ENCODE measurements around the gene PRLR. TPM values are rescaled to one million over a fixed set of nuclear protein-coding genes. Genes with fewer than 3 reads are reported as not detected.
"Not testable (repeated sequence)": the region's sequence is repeated elsewhere in the genome, so short reads cannot be mapped to it uniquely, and the experiment has no call there.

The PRLR gene
- total RNA-seq, 1 donor from 2014 or later = 0.38 TPM

GRCh38 chr5:35202319-35203111, 27.8 kb downstream of the PRLR start:
- DNase-seq (ENCODE audit: missing footprints) (no peak), ATAC-seq (peak; percentile 39)
- intact Hi-C loops (cut with DNase I) = loop anchor here (5.0 kb wide), 1 partner anchor 245 kb away; no protein-coding TSS in a partner anchor

DNA sequence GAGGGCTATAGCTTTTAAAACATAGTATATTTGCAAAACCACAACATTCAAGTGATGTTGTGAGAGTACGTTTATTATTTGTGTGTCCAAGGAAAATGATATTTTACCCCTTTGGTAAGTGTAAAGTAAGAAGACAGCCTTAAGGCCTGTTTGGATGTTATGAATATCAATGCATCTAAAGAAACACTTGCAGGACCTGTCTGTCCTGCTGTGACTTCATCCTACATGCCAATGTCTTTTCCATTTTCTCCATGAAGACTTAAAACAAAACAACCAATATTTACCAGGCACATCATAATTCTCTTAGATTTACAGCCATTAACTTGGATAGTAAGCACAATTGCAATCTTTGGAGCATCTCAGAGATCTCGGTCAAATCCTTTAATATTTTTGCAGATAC, 29.0 kb downstream of the PRLR start:
- DNase-seq (ENCODE audit: missing footprints) (no peak), ATAC-seq (no peak)
- intact Hi-C loops (cut with DNase I) = loop anchor here (5.0 kb wide), 1 partner anchor 244 kb away; no protein-coding TSS in a partner anchor

DNA sequence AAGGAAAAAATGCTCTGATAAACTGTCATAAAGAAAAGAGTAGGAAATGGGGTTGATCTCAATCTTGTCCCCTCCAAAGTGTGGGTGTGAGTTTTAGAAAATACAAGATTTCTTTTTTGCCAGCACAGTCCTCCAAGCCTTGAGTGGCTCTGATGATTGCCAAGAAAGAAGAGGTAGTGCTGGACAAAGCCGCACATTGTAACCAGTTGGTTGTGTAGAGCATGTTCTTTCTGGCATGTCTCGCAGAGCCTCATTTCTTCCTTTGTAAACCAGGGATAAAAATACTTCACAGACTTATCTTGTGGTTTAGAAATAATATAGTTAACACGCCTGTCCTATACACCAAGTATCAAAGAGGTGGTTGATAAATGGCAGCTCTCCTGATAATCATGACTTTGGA, 30.4 kb downstream of the PRLR start:
- ATAC-seq = no peak
- no peak for DNase-seq (ENCODE audit: missing footprints)
- intact Hi-C loops (cut with DNase I) = loop anchor here (5.0 kb wide), 1 partner anchor 243 kb away; no protein-coding TSS in a partner anchor

DNA sequence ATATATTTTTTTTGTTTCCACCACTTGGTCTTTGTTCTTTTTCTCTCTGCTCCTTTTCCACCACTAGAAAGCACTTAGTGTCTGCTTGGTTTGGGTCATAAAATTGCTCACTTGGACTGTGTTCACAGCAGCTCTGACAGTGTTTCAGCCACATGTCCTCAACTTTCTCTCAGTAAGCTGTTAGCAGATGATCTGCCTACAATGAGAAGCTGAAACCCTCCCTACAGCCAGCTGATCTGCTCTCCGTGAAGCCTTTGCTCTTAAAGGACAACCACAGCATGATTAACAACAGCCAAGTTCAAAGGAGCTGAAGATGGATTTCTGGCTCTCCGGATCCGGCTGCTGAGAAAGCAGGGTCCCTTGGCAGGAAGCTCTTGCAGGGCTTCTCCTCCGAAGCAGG, 31.6 kb downstream of the PRLR start:
- ATAC-seq (no peak), DNase-seq (ENCODE audit: missing footprints) (no peak)
- intact Hi-C loops (cut with DNase I) = no loop called here

DNA sequence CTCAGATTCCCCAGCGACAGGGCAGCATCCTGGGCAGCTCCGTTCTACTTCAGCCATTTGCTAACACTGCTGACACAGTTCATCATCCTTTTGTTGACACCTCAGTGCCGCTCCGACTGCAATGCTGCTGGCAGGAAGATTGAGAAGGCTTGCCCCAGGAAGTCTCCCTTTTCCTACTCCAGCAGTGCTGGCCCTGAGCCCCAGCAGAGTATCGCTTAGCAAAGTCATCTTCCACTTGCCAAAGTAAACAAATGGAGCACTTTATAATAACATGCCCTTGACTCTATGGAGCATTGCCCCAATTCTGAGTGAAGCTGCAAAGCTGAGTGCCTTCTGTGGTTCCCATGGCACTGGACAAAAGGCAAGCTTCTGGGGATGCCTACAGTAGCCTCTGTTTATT, 32.2 kb downstream of the PRLR start:
- ATAC-seq = peak; percentile 65
- intact Hi-C loops (cut with DNase I) = no loop called here
- DNase-seq (ENCODE audit: missing footprints) = no peak

GRCh38 chr5:35197351-35197750, 32.9 kb downstream of the PRLR start:
- intact Hi-C loops (cut with DNase I) = no loop called here
- no peak for DNase-seq (ENCODE audit: missing footprints)
- no peak for ATAC-seq

DNA sequence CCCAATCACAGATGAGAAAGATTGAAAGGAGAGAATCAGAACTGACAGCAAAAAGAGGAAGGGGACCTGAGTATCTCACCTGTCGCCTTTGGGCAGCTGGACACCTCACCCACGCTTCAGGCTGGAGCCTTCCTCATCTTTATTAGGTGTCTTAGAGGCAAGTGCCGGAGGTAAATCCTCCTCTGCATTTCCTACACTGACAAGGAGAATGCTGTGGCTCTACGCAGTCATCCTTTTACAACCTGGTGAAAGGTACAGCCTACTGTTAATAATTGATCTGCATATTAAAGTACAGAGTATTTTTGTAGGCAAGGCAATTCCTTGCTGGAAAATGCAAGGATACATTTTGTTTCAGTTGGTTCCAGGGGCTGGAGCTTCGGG, 34.8 kb downstream of the PRLR start:
- intact Hi-C loops (cut with DNase I) = no loop called here
- no peak for ATAC-seq
- no peak for DNase-seq (ENCODE audit: missing footprints)

- no peak for DNase-seq (ENCODE audit: missing footprints)
- intact Hi-C loops (cut with DNase I) = no loop called here
- ATAC-seq = no peak
Measured at GRCh38 chr5:35194635-35195471, 35.4 kb downstream of the PRLR start.

DNA sequence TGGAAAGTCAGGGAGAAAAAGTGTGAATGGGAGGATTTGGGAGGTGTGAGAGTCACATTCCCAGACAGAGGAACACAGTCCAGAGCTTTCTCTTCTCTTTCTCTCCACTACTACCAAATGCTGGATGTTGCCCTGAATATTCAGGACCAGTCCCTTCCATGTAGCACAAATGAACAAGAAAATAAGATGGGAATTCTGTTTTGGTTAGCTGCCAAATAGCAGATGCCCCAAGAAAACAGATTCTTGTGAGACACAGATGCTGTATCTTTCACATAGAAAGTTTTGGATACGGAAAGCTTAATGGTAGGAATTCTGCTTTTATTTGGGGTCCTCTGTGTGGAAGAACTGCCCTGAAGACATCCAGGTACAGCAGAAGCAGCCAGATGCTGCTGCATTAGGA, 37.8 kb downstream of the PRLR start:
- intact Hi-C loops (cut with DNase I) = no loop called here

GRCh38 chr5:35189801-35190200, 40.5 kb downstream of the PRLR start:
- ATAC-seq; DNase-seq (ENCODE audit: missing footprints); intact Hi-C loops (cut with DNase I): not testable (repeated sequence)

More for the DNA sequence above, 37.8 kb downstream of the PRLR start:
- ATAC-seq (no peak), DNase-seq (ENCODE audit: missing footprints) (no peak)

DNA sequence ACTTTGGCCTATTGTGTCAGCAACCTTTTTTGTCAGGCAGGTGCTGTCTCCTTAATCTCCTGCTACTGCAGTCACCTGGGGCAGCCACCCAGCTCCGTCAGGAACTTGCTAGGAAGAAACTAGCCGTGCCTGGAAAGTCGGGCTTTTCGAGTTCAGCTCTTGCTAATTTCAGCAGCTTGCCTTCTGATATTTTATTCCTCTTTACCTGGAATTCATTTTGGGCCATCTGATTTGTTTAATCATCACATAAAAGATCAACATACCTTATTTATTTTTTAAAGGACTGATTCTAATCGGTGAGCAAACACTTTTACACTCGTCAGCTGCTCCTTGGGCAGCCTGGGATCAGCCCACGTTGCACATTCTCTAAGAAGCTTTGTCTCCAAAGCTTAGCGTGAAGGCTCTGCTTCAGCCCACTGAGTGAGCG, 42.2 kb downstream of the PRLR start:
- intact Hi-C loops (cut with DNase I) = no loop called here
- ATAC-seq (no peak), DNase-seq (ENCODE audit: missing footprints) (no peak)

DNA sequence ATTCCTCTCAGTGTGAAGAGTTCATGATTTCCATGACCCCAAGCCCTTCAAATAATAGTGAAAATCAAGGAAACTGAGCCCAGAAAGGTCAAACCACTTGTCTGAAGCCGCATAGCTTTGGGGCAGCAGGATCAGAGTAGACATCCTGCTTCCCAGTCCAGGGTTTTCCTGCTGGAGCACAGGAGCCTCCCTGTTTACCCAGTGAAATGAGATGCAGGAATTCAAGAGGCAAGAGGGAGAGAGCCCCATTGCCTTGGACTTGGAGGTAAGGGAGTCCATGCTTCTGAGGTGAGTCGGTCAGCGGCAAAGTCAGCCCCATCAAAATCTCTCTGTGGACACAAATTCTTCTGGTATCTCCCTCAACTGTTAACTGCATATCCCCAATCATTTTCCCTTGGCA, 42.7 kb downstream of the PRLR start:
- DNase-seq (ENCODE audit: missing footprints); ATAC-seq; intact Hi-C loops (cut with DNase I): not testable (repeated sequence)

DNA sequence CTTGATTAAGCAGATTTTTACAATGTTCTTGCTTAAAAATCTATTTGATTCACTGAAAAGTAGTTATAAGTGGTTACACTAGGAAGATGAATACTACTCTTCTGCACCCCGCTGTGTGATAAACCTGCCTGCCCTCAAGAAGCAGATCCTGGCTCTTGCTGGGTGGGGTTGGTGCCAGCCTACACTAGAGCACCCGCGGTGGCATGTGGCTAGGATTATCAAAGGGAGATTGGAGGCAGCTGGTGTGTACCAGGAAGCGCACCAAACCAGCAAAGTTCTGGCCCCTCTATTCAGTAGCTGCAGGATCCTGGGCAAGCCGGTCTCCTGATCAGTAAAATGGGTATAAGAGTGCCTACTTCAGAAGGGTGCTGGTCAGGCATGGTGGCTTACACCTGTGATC, 43.5 kb downstream of the PRLR start:
- no peak for ATAC-seq
- intact Hi-C loops (cut with DNase I) = no loop called here
- DNase-seq (ENCODE audit: missing footprints) = no peak

GRCh38 chr5:35185518-35185917, 44.8 kb downstream of the PRLR start:
- ATAC-seq (no peak), DNase-seq (ENCODE audit: missing footprints) (no peak)
- intact Hi-C loops (cut with DNase I) = no loop called here

GRCh38 chr5:35183556-35183955, 46.7 kb downstream of the PRLR start:
- intact Hi-C loops (cut with DNase I) = loop anchor here (5.0 kb wide), 3 partner anchors 91 to 701 kb away; no protein-coding TSS in a partner anchor
- ATAC-seq = no peak

GRCh38 chr5:35182910-35183535, 47.3 kb downstream of the PRLR start:
- intact Hi-C loops (cut with DNase I) = loop anchor here (5.0 kb wide), 3 partner anchors 91 to 701 kb away; no protein-coding TSS in a partner anchor
- peak; percentile 42 for ATAC-seq
- DNase-seq (ENCODE audit: missing footprints) = no peak

More at GRCh38 chr5:35183556-35183955, 46.7 kb downstream of the PRLR start:
- DNase-seq (ENCODE audit: missing footprints) = no peak

GRCh38 chr5:35182486-35182885, 47.8 kb downstream of the PRLR start:
- ATAC-seq = no peak
- intact Hi-C loops (cut with DNase I) = loop anchor here (5.0 kb wide), 3 partner anchors 90 to 700 kb away; no protein-coding TSS in a partner anchor
- no peak for DNase-seq (ENCODE audit: missing footprints)

DNA sequence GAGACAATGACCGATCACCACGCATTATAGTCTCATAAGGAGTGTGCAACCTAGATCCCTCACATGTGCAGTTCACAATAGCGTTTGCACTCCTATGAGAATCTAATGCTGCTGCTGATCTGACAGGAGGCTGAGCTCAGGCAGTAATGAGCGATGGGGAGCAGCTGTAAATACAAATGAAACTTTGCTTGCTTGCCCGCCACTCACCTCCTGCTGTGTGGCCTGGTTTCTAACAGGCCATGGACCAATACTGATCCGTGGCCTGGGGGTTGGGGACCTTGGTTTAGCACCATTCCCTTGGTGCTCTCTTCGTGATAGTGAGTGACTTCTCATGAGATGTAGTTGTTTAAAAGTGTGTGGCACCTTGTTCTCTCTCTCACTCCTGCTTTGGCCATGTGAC, 50.2 kb downstream of the PRLR start:
- intact Hi-C loops (cut with DNase I) = loop anchor here (5.0 kb wide), 3 partner anchors 88 to 698 kb away; no protein-coding TSS in a partner anchor
- DNase-seq (ENCODE audit: missing footprints) (no peak), ATAC-seq (no peak)

DNA sequence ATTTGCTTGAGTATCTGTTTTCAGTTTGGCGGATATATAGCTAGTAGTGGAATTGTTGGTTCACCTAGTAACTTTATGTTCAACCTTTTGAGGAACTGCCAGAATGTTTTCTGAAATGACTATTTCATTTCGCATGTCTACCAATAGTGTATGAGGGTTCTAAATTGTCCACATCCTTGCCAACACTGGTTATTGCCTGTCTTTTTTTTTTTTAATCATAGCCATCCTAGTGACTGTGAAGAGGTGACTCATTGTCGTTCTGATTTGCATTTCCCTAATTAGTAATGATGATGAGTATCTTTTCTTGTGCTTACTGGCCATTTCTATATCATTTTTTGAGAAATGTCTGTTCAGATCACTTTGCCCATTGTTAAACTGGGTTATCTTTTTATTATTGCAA, 52.5 kb downstream of the PRLR start:
- ATAC-seq = no peak
- no peak for DNase-seq (ENCODE audit: missing footprints)
- intact Hi-C loops (cut with DNase I) = no loop called here

Data from Right ventricle myocardium inferior (tissue), 1 donor.